GM23338 (cell line): ENCODE measurements around the gene RTF1. TPM values are rescaled to one million over a fixed set of nuclear protein-coding genes. Genes with fewer than 3 reads are reported as not detected.
"Not testable (repeated sequence)": the region's sequence is repeated elsewhere in the genome, so short reads cannot be mapped to it uniquely, and the experiment has no call there.

ENCODE experiments used
- ATAC-seq: fragments of 200-7000 bp; cut with Tn5 transposase; 3 replicates; pipeline ENCODE4 v1.9.1; 2020
- DNase-seq: peaks from one replicate; pipeline ENCODE4 v3.0.0-alpha.2; 2015; ENCODE audit warnings: low spot score
- H2AFZ ChIP-seq: fragments of 200-600 bp; sonication (generic); 2 replicates; pipeline ENCODE4 v1.8.0; 2016; ENCODE audit warnings: antibody characterized with exemption, mild to moderate bottlenecking, moderate library complexity
- H3F3A ChIP-seq: fragments of 200-600 bp; sonication (generic); replicated peaks from 2 replicates; pipeline ENCODE4 v1.8.0; 2017; ENCODE audit warnings: antibody characterized with exemption, mixed run types, low read depth
- H3K27ac ChIP-seq: fragments of 200-600 bp; sonication (generic); 2 replicates; pipeline ENCODE4 v1.6.1; 2016; ENCODE audit warnings: low read depth
- H3K27me3 ChIP-seq: fragments of 200-600 bp; sonication (generic); 2 replicates; pipeline ENCODE4 v1.8.0; 2016; ENCODE audit warnings: mild to moderate bottlenecking, mixed run types, moderate library complexity; ENCODE audit not compliant: insufficient read depth
- H3K36me3 ChIP-seq: fragments of 200-600 bp; sonication (generic); 2 replicates; pipeline ENCODE4 v1.8.0; 2016; ENCODE audit warnings: mild to moderate bottlenecking; ENCODE audit not compliant: insufficient read depth
- H3K4me1 ChIP-seq: fragments of 200-600 bp; sonication (generic); 2 replicates; pipeline ENCODE4 v1.8.0; 2016; ENCODE audit warnings: mild to moderate bottlenecking, moderate library complexity; ENCODE audit not compliant: insufficient read depth
- H3K4me2 ChIP-seq: fragments of 200-600 bp; sonication (generic); 2 replicates; pipeline ENCODE4 v1.7.1; 2017; ENCODE audit warnings: mixed run types
- H3K4me3 ChIP-seq: fragments of 200-600 bp; sonication (generic); 2 replicates; pipeline ENCODE4 v1.6.1; 2016; ENCODE audit warnings: mixed run types
- H3K79me2 ChIP-seq: fragments of 200-600 bp; sonication (generic); replicated peaks from 2 replicates; pipeline ENCODE4 v1.8.0; 2017; ENCODE audit warnings: mild to moderate bottlenecking; ENCODE audit not compliant: insufficient read depth
- H3K9me2 ChIP-seq: fragments of 200-600 bp; sonication (generic); 2 replicates; pipeline ENCODE4 v1.8.0; 2017; ENCODE audit not compliant: insufficient read depth
- H4K20me1 ChIP-seq: fragments of 200-600 bp; sonication (generic); replicated peaks from 2 replicates; pipeline ENCODE4 v1.8.0; 2017; ENCODE audit warnings: mild to moderate bottlenecking; ENCODE audit not compliant: insufficient read depth
- H3K27ac Mint-ChIP-seq: 2 replicates; pipeline ENCODE4 v1.8.0; 2020; ENCODE audit warnings: inconsistent platforms, mild to moderate bottlenecking, moderate library complexity, mixed read lengths
- H3K27me3 Mint-ChIP-seq: 3 replicates; pipeline ENCODE4 v1.8.0; 2022; ENCODE audit warnings: low read depth, mild to moderate bottlenecking, moderate library complexity, mixed read lengths, inconsistent platforms; ENCODE audit not compliant: insufficient read depth, poor library complexity
- H3K36me3 Mint-ChIP-seq: 3 replicates; pipeline ENCODE4 v1.8.0; 2021; ENCODE audit warnings: low read depth, mild to moderate bottlenecking, inconsistent platforms, moderate library complexity, mixed read lengths
- H3K4me1 Mint-ChIP-seq: 3 replicates; pipeline ENCODE4 v1.8.0; 2020; ENCODE audit warnings: mild to moderate bottlenecking, inconsistent platforms, mixed read lengths
- H3K4me3 Mint-ChIP-seq: 3 replicates; pipeline ENCODE4 v1.8.0; 2021; ENCODE audit warnings: moderate library complexity, mild to moderate bottlenecking, inconsistent platforms, mixed read lengths
- H3K9me3 Mint-ChIP-seq: 3 replicates; pipeline ENCODE4 v1.8.0; 2020; ENCODE audit warnings: moderate library complexity, mild to moderate bottlenecking, inconsistent platforms, mixed read lengths
- CREB1 ChIP-seq: fragments of 250-450 bp; sonication (Bioruptor Pico); IDR thresholded peaks from 2 replicates; pipeline ENCODE4 v1.5.0; 2020; ENCODE audit warnings: low read depth, mild to moderate bottlenecking, moderate library complexity
- CTCF ChIP-seq, 2 experiments: fragments of 200-600 bp in 1 of 2; sonication (generic) in 1 of 2; conservative IDR thresholded peaks; 2 replicates each; pipeline versions ENCODE4 v1.5.1 to v1.6.1; 2016 to 2017; ENCODE audit warnings: antibody characterized with exemption in 2 of 2, low read depth in 2 of 2, mild to moderate bottlenecking in 2 of 2, moderate library complexity in 1 of 2
- ETS1 ChIP-seq: IDR thresholded peaks from 2 replicates; pipeline ENCODE4 v1.6.1; 2016; ENCODE audit warnings: antibody characterized with exemption
- EZH2 ChIP-seq: fragments of 200-600 bp; sonication (generic); IDR thresholded peaks from one replicate; pipeline ENCODE4 v1.8.0; 2017; ENCODE audit warnings: antibody characterized with exemption, mild to moderate bottlenecking, low read depth; ENCODE audit not compliant: unreplicated experiment
- JUNB ChIP-seq: IDR thresholded peaks from one replicate; pipeline ENCODE4 v1.6.1; 2016; ENCODE audit warnings: antibody characterized with exemption; ENCODE audit not compliant: unreplicated experiment
- NANOG ChIP-seq: IDR thresholded peaks from 2 replicates; pipeline ENCODE4 v1.6.1; 2016; ENCODE audit warnings: antibody characterized with exemption, borderline replicate concordance
- POLR2AphosphoS5 ChIP-seq: IDR thresholded peaks from 2 replicates; pipeline ENCODE4 v1.6.1; 2016; ENCODE audit warnings: antibody characterized with exemption, low read depth
- REST ChIP-seq: IDR thresholded peaks from one replicate; pipeline ENCODE4 v1.6.1; 2018; ENCODE audit warnings: antibody characterized with exemption; ENCODE audit not compliant: unreplicated experiment
- ZNF114 ChIP-seq: fragments of 250-450 bp; sonication (Bioruptor Pico); IDR thresholded peaks from 2 replicates; pipeline ENCODE4 v1.5.0; 2020; ENCODE audit warnings: mild to moderate bottlenecking, moderate library complexity
- ZNF462 ChIP-seq: fragments of 250-450 bp; sonication (Bioruptor Pico); IDR thresholded peaks from 2 replicates; pipeline ENCODE4 v1.5.0; 2020; ENCODE audit warnings: mild to moderate bottlenecking, moderate library complexity
- polyA plus RNA-seq: library from polyadenylated mRNA; unstranded; fragments of >200 nt; fragmentation: Nextera tagmentation; extraction: Ambion mirVana; gene quantifications from 2 replicates; pipeline ENCODE4 v1.2.1, GENCODE V29; 2016
- total RNA-seq: library from RNA; depleted of rRNA; stranded (reverse); fragments of >200 nt; shearing (Covaris generic); gene quantifications from 2 replicates; pipeline ENCODE4 v1.2.3, GENCODE V29; 2014

The RTF1 gene
- total and polyA plus RNA-seq, 2 experiments from 2014 or later, result 38.1 to 298 TPM

GRCh38 chr15:41438745-41439144, 21.9 kb downstream of the RTF1 start:
- not testable (repeated sequence) for ATAC-seq, H3K27ac Mint-ChIP-seq, H3K4me2 ChIP-seq, DNase-seq, H3K9me3 Mint-ChIP-seq, H3K4me1 ChIP-seq, H3K4me3 Mint-ChIP-seq, H3K27me3 Mint-ChIP-seq, H3K27me3 ChIP-seq, H3K9me2 ChIP-seq, H3K4me1 Mint-ChIP-seq, H3F3A ChIP-seq, H2AFZ ChIP-seq, H3K4me3 ChIP-seq, H3K27ac ChIP-seq
- peaks cover 32% of the 10 kb centered on the region for H3K36me3 ChIP-seq
- H3K79me2 ChIP-seq, result peaks cover 26% of the 10 kb centered on the region
- H4K20me1 ChIP-seq, result peaks cover 27% of the 10 kb centered on the region
- peaks cover 58% of the 10 kb centered on the region for H3K36me3 Mint-ChIP-seq

GRCh38 chr15:41443275-41443674, 26.4 kb downstream of the RTF1 start:
- peaks cover 27% of the 10 kb centered on the region for H3K79me2 ChIP-seq
- H3K36me3 ChIP-seq, result peaks cover 36% of the 10 kb centered on the region
- Mint-ChIP-seq H3K36me3 (peaks cover 49% of the 10 kb centered on the region), H3K9me3 (no peaks in the 10 kb centered on the region), H3K4me3 (no peak overlapping the region), H3K27me3 (no peaks in the 10 kb centered on the region), H3K4me1 (no peaks in the 10 kb centered on the region), H3K27ac (no peak overlapping the region)
- H3F3A ChIP-seq, result 0 out of 2 replicates have a peak, but pooled peaks cover 7% of the 10 kb centered on the region
- DNase-seq (no peak), ATAC-seq (no peak)
- H3K4me3 ChIP-seq, result no peak overlapping the region
- peaks cover 13% of the 10 kb centered on the region for H4K20me1 ChIP-seq
- H3K27me3 ChIP-seq, result no peaks in the 10 kb centered on the region
- H3K4me1 ChIP-seq, result no peaks in the 10 kb centered on the region
- H3K4me2 ChIP-seq, result no peak overlapping the region
- H3K9me2 ChIP-seq, result no peaks in the 10 kb centered on the region
- no peak overlapping the region for H3K27ac ChIP-seq
- no peak overlapping the region for H2AFZ ChIP-seq
- no peak for TF ChIP-seq JUNB
- no peak for TF ChIP-seq EZH2
- TF ChIP-seq NANOG, result no peak
- no peak for TF ChIP-seq REST
- no peak for TF ChIP-seq ZNF114 (CRISPR knock-in tag)
- TF ChIP-seq POLR2AphosphoS5, result no peak
- no peak for TF ChIP-seq ZNF462 (CRISPR knock-in tag)
- TF ChIP-seq CREB1 (CRISPR knock-in tag), result no peak
- no peak for TF ChIP-seq ETS1
- TF ChIP-seq CTCF (conservative IDR thresholded peaks at IDR 0.05; ENCODE audit: low read depth in 2 of 2), result no peak
